ENCODE measurements around the gene TCFL5.
"Not testable (repeated sequence)": the region's sequence is repeated elsewhere in the genome, so short reads cannot be mapped to it uniquely, and the experiment has no call there.

The TCFL5 gene

DNA sequence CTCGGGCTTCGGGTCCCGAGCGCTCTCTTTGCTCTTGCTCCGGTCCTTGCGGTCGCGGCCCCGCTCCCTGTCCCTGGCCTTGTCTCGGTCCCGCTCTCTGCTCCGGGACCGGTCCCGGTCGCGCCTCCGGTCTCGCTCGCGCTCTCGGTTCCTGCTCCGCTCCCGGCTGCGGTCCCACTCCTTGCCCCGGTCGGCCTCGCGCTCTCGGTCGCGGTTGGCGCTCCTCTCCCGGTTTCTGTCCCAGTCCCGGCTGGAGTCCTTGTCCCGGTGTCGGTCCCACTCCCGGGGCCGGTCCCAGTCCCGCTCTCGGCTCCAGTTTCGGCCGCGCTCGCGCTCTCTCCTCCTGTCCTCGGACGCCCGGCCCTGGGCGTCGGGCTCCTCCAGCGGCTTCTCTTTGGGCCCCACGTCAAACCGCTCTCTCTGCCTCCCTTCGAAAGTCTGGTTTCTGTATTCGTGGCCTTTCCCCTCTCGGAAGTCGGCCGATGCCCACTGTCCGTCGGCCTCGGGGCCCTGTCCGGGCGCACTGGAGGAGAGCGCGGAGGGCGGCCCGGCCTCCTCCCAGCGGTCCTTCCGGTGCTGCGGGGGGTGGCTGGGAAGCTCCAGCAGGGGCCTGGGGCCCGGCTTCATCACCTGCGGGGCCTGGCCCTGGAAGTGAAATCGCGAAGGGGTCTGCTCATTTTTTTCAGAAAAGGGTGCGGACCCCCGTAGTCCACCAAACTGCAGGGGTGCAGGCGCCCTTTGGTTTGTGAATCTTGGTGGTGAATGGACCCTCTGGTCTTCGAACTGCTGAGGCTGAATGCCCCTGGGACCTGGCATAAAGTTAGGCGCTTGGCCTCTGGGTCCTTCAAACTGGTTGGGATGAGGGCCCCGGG lies 17.9 kb upstream of the TCFL5 start:
- DNase-seq = no peak

DNA sequence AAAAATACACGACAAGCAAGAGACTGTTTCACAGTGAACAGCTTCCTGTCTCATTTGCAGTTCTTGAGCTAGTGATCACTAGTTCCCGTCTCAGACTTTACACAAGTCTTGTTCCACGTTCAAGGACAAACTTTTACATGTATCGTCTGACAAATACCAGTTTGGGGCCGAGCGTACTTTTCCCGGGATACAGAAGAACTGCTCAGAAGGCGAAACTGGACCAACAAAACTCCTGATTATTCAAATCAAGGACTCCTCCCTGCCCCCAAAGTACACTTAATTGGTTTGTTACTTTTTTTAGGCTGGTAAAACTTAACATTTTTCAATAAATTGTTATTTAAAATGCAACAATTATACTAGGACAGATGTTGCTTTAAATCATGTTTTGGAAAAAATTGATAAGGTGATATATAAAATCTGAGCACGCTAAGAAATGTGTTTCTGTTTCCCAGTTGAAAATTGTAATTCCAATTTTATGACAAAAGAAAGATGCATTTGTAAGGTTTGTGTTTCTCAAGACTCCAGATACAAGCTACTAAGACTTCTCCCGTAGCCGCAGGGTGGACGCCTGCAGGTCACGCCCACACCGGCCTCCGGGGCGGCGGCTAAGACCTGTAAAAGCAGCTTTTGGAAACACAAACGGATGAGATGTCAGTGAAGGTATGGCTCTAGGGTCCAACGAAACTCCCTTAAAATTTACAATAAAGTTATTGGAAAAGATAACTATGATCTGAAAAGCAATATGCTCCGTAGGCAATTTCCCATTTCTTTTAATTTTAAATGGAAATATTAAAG lies 16.8 kb upstream of the TCFL5 start:
- no peak for DNase-seq

DNA sequence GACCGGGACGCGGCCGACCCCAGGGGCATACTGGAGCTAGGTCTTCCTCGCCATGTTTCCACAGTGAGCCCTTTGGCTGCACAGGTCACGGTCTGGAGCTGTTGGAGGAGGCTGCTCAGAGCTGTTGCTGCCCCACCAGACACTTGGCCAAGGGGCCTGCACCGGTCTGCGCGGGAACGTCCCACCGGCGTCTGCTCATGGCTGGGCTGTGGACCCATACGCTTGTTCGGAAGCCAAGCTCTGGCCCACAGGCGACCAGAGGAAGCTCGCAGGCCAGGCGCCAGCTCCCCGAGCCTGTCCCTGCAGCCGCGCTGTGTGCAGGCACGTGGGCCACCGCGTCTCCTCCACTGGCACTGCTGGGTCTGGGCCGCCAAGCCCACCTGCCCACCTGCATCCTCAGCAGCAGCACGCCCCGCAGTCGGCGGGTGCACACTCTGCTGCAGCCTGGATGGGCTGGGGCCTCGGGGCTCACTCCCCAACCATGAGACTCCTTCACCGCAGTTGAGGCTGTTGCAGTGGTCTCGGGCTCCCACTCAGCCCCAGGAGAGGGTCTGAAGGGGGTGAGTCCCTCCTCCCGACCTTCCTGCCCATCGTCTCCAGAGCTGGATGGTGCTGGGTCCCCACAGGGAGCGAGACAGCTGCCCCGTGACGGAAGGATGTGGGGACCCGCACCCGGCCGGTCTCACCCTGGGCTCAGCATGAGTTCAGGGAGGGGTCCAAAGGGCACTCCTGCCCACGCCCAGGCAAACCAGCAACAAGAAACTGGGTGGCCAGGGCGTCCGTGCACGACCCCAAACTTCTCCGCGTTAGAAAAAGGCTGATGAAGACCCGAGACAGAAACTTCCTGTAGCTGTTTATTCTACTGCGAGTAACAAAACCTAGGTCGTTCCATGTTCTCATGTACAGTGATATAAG lies 15.5 kb upstream of the TCFL5 start:
- DNase-seq = no peak

DNA sequence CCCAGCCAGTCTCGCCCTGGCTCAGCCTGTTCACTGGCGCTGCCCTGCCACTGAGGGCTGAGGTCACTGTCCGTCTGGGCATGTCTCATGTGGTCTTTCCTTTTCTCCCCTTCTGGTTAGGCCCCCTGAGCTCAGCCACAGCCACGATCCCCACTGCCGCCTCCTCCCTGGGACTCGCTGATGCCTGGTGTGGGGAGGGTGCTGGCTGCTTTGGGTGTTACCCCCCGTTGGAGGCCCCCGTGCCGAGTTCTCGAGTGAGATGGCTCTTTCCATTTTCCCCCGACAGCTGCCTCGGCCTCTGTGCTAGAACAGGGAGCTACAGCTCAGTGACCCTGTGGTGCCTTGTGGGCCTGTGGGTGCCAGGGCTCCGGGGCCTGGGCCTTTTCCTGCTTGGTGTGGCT lies 14.9 kb upstream of the TCFL5 start:
- DNase-seq = no peak

DNA sequence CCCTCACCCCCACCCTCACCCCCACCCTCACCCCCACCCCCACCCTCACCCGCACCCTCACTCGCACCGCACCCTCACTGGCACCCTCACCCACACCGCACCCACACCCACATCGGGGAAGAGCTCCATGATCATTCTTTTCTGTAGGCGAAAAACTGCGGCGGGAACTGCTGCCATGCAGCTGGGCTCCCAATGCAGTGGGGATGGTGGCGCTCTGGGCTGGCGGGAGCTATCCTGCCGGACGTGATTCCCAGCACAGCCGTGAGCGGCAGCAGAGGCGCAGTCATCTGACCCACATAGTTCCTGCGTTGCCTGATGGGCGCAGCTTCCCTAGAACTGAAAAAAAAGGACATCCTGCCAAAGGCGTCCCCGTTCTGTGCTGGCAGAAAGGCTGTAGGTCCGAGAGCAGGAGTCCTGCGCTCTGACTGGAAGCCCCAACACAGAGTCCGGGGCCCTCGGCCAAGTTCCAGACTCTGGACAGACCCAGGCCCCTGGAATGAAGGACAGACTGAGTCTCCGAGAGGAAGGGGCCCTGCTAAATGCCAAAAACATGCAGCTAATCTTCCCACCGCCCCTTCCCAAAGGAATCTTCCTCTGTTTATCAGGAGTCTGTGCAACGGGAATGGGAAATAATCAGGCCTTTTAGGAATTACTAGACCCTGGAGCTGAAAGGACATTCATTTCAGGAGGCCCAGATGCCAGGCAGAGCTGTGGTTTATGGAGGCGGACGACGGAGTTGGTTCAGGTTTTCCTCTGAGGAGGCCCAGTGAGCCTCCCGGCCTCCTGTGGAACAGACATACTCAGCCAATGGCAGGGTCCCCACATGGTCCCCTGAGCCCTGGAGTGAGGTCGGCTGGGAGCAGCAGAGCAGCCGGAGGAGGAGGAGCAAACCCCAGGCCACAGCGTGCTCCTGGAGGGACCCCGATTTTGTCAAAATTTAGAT lies 14.1 kb upstream of the TCFL5 start:
- DNase-seq = peak; percentile 37 to 74

DNA sequence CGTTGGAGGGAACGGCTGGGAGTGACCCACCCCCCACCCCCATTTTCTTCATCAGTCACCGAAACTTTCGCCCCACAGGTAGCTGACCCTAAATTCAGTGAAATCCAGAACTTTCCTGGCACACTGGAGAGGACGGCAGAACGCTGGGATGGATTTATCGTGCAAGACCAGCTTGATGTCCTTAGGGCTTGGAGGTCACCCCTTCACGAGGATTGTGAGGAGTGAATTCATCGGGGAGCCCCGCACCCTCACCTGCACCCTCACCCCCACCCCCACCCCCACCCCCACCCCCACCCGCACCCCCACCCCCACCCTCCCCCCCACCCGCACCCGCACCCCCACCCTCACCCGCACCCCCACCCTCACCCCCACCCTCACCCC lies 13.3 kb upstream of the TCFL5 start:
- no peak for DNase-seq

DNA sequence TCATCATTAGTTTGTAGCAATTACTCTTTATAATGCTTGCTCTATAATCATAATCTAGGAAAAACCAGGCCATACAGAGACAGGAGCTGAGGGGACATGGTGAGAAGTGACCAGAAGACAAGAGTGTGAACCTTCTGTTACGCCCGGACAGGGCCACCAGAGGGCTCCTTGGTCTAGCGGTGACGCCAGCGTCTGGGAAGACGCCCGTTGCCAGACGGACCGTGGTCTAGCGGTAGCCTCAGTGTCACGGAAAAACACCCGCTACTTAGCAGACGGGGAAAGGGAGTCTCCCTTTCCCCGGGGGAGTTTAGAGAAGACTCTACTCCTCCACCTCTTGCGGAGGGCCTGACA lies 12.0 kb upstream of the TCFL5 start:
- DNase-seq = peak; percentile 14 to 66

DNA sequence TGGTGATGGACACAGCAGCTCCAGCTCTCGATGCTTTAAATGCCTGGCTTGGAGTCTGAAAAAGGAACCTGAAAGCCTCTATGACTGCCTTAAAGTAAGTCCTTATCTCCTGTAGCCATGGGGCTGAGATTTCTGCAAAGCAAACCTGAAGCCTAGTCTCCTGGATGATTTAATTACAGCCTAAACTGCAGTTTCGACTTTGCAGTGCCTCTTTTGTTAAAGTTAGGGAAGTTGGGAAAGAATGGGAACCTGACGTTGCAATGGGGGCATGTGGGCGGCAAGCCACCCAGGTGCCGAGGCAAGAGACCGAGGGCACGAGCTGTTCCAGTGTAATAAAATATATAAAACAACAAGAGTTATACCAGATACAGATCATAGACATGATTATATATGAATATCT lies 11.7 kb upstream of the TCFL5 start:
- DNase-seq = no peak

DNA sequence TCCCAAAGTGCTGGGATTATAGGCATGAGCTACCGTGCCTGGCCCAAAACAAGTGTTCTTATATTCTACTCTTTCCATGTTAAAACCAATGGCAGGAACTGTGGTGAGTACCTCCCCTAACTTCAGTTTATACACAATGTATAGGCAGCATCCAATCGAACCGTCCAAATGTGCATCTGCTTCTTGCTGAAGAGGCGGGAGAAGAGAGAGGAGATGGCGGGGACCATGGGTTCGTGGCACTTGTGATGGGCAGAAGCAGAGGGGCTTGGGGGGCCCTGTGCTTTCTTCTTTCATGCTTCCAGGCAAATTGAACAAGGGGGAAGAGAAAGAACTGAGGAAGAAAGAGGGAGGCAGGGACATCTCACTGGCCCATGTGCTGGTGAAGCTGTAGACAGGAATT lies 11.2 kb upstream of the TCFL5 start:
- DNase-seq = no peak

DNA sequence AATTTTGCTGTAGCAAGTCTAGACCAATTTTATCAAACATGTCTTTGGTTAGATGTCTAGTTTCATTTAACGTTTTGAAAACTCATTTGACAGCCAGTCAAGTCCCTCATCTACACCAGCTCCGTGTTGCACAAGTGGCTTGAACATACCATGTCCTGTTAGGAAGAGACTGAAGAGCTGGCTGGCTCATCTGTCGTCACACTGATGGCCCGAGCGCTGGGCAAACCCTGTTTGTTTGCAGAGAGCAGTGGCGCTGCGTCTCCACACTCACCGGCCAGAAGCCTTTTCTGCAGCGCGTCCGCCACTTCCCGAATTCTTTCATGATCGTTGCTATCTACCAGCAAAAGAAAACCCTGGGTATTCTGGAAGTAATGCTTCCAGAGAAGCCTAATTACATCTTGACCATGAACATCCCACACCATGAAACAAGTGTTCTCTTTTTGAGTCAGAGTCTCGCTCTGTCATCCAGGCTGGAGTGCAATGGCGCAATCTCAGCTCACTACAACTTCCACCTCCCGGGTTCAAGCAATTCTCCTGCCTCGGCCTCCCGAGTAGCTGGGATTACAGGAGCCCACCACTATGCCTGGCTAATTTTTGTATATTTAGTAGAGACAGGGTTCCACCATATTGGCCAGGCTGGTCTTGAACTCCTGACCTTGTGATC lies 10.7 kb upstream of the TCFL5 start:
- DNase-seq = no peak

DNA sequence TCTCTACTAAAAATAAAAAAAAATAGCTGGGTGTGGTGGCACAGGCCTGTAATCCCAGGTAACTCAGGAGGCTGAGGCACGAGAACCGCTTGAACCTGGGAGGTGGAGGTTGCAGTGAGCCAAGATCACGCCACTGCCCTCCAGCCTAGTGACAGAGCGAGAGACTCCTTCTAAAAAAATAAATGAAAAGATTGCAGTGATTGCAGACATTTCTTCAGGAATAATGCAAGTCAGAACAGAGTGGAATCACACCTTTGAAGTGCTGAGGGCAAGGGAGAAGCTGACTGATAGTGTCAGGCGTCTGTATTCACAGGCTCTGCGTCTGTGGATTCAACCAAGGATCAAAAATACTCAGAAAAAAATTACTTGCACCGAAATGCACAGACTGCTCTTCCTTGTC lies 2.6 kb upstream of the TCFL5 start:
- no peak for DNase-seq

DNA sequence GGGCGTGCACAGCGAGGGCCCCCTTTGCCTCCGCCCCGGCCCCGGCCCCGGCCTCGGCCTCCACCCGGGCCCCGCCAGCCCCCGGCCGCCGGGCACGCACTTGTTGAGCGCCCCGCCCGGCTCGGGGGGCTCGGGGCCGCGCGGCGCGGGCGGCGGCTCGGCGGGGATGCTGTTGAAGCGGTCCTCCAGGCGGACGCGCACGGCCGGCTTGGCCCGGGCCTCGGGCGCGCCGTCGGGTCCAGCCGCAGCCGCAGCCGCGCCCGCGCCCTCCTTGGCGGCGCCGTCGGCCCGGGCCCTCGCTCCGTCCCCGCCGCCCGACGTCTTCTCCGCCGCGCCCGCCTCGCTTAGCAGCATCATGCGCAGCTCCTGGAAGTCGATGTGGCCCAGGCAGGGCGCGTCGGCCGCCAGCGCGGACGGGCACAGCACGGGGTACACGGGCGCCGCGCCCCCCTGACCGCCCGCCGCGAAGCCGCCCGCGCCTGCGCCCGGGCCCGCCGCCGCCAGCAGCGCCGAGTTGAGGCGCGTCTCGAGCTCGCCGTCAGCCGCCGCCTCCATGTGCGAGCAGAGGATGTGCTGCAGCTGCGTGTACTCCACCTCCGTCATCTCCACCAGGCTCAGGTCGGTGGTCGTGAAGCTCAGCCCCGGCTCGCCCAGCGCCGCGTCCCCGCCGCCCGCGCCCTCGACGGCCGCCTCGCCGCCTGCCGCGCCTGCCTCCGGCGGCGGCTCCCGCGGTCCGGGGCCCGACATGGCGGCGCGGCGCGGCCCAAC lies 514 bp downstream of the TCFL5 start:
- DNase-seq = no peak

DNA sequence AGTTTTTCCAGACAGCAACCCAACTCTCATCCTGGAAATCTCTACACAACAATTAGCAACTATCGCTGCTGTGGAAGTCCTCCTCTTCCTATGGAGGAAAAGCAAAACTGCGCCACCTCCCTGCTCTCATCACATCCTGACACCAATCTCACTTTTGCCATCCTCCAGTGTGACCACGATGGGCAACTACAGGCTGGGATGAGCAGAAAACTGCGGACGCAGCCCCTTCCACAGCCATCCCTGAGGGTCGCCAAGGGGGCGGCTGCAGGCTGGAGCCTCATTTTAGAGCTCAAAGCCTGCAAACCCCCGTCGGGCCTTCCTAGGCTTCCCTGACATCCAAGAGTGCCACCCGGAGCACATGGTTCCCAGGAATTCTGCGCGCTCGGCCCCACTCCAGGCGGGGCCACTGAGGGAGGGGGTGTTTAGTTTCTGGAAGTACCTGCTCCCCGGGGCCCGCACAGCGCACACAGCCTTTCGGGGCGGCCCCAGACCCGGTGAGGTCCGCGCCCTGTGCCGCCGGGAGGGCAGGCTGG lies 1.2 kb downstream of the TCFL5 start:
- peak in 1 of 2 experiments; percentile 20 for DNase-seq

DNA sequence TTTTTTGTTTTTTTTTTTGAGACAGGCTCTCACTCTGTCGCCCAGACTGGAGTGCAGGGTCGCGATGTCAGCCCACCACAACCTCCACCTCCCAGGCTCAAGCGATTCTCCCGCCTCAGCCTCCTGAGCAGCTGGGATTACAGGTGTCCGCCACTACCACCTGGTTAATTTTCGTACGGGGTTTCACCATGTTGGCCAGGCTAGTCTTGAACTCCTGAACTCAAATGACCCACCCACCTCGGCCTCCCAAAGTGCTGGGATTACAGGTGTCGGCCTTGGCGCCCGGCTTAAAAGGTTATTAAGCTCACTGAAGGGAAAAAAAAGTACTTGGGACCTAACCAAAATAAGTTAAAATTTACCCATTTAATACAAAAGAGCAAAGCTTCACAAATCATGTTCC lies 1.9 kb downstream of the TCFL5 start:
- DNase-seq = no peak

DNA sequence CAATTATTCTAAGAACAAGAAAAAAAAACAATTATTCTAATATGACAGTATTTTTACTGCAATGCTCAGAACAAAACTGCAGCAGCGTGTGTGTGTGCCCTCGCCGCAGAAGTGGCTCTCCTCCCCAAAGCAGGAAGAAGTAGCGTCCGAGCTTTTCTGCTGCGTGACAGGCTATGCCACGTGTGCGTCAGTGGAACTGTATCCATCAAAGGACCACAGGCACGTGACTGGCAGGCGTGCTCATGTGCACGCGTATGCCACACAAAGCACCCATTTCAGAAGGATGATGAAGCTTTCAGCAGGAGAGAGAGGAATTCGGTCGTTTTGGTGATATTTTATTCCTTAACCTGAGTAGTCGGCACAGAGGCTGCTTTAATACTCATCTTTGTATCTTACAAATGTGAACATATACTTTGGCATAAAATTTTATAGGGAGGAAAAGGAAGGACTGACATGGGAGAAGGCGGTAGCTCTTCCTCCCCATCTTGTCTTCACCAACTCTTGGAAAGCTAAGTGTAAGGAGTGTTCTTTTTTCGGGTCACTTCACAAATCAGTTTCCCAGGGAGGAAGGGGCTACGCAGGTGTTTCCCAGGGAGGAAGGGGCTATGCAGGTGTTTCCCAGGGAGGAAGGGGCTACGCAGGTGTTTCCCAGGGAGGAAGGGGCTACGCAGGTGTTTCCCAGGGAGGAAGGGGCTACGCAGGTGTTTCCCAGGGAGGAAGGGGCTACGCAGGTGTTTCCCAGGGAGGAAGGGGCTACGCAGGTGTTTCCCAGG lies 3.4 kb downstream of the TCFL5 start:
- no peak for DNase-seq

DNA sequence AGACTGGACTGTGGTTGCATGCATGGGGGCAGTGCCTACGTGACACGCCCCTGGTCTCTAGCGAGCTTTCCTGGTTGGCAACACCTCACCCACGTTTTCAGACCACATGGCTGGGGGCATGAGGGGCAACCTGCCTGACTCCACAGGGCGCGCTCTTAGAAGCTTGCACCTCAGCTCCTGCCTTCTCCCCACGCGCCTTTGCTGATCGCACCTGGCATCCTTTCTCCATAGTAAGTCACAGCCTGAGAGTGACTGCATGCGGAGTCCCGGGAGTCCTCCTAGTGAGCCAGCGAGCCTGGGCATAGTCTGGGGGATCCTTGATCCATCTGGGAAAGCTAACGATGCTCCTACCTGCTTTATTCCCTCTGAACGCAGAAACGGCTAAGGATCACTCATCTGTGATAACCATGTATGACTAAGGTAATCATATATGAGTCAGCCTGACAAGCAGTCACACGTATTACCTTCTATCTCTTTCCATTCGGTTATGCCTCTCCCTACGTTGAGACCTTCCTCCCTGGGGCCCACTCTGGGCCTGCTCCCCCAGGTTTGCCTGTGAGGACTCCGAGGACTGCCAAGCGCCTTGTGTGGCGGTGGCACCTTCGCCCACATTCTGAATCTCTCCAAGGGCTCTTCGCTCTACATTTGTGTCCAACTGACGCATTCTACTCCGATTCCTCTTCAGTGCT lies 4.5 kb downstream of the TCFL5 start:
- no peak for DNase-seq

DNA sequence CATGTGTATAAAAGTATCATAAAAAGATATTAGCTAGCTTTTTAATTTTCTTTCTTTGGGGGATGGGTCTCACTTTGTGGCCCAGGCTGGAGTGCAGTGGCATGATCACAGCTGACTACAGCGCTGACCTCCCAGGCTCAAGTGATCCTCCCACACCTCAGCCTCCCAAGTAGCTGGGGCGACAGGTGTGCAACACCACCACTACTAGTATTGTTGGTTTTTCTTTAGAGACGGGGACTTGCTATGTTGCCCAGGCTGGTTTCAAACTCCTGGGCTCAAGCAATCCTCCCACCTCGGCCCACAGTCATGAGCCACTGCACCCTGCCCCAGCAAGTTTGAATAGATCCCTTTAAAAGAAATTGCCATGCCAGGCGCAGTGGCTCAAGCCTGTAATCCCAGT lies 6.5 kb downstream of the TCFL5 start:
- DNase-seq = no peak

DNA sequence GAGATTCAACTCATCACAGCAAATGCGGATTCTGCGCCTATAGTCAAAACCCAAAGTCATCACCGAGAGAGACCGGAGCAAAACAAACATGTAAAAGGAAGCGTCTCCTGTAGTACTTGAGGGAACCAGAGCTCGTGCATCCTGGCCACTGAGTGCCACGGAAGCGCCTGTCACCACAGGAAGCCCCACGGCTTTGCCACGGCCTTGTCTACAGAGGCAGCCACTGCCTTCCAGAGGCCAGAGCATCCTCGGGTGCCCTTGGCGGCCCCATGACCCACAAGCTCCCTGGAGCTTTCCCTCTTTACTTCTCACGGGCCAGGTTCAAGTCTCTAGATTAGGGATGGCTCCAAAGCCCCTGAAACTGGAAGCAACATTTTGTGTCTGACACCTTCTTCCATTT lies 7.5 kb downstream of the TCFL5 start:
- no peak for DNase-seq

DNA sequence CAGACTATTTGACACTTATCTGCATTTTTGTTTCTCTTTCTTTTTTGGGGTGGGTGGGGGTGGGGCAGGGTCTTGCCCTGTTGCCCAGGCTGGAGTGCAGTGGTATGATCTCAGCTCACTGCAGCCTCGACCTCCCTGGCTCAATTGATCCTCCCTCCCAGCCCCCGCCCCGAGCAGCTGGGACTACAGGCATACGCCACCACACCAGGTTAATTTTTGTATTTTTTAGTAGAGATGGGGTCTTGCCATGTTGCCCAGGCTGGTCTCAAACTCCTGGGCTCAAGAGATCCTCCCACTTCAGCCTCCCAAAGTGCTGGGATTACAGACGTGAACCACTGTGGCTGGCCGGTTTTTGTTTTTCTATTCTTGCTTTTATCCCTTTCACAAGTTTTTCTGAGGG lies 8.3 kb downstream of the TCFL5 start:
- DNase-seq = not testable (repeated sequence)
